AG04450 (cell line): ENCODE measurements around the gene PIMREG. TPM values are rescaled to one million over a fixed set of nuclear protein-coding genes. Genes with fewer than 3 reads are reported as not detected.

Experiments used
- CTCF ChIA-PET: fragments of 300-600, 350-600 bp; formaldehyde crosslinking; extraction: SDS; loops from one replicate; lab custom pipeline; 2022; ENCODE audit warnings: antibody characterized with exemption, inconsistent platforms; lab: Charles Lee
- POLR2A ChIA-PET: fragments of 350-600 bp; formaldehyde crosslinking; extraction: SDS; loops from one replicate; lab custom pipeline; 2021; ENCODE audit warnings: antibody characterized with exemption, inconsistent platforms; lab: Yijun Ruan, JAX
- DNase-seq: peaks from one replicate; pipeline ENCODE4 v3.0.0-alpha.2; 2011; ENCODE audit warnings: low read depth, low spot score
- H3K27ac ChIP-seq: one replicate; pipeline ENCODE4 v1.5.1; 2012; ENCODE audit warnings: low read depth, low read length, control low read depth
- H3K27me3 ChIP-seq: one replicate; pipeline ENCODE4 v1.6.0; 2012; ENCODE audit warnings: low read length; ENCODE audit not compliant: control insufficient read depth, insufficient read depth
- H3K4me3 ChIP-seq: 2 replicates; pipeline ENCODE4 v1.5.1; 2011; ENCODE audit warnings: mild to moderate bottlenecking, low read depth, low read length, control low read depth
- H3K9me3 ChIP-seq: 2 replicates; pipeline ENCODE4 v1.5.1; 2012; ENCODE audit warnings: low read length; ENCODE audit not compliant: control insufficient read depth, insufficient read depth
- polyA plus RNA-seq: library from polyadenylated mRNA; depleted of rRNA; stranded (reverse); fragments of >200 nt; gene quantifications from 2 replicates; pipeline ENCODE4 v1.2.3, GENCODE V29; 2011; rRNA removed
- TF ChIP-seq, protein P1 (sequence below): IDR thresholded peaks from 2 replicates; pipeline ENCODE4 v1.5.1; 2011; ENCODE audit warnings: low read depth, low read length, control low read depth, inconsistent platforms

Gene PIMREG
- polyA plus RNA-seq, 1 experiment, result 7.0 TPM

DNA sequence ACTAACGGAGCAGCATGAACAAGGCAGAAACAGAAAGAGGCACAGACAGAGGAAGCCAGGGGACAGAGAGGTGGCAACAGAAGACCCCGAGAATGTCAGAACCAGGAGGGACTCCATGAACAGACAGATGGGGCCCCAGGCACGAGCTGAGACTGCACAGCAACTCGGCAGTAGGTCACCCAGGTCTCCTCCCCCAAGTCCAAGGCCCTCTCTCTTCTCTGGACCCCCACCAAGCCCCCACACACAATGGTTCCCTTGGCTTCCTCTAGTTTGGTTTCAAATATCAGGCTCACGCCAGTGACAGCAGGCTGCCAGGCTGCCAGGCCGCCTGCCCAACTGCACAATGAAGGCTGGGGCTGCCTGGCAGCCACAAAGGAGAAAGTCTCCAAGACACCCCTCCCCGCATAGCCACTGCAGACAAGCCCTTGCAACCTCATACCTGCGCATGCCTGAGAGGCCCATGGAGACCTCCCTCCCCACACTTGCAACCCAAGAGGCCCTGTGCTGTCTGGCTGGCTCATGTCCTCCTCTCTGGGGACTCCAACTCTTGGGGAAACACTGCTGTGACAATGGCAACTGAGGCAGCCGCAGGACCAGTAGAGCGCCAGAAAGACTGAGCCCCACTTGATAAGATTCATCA, 54.8 kb downstream of the PIMREG start:
- TF ChIP-seq, protein P1, sequence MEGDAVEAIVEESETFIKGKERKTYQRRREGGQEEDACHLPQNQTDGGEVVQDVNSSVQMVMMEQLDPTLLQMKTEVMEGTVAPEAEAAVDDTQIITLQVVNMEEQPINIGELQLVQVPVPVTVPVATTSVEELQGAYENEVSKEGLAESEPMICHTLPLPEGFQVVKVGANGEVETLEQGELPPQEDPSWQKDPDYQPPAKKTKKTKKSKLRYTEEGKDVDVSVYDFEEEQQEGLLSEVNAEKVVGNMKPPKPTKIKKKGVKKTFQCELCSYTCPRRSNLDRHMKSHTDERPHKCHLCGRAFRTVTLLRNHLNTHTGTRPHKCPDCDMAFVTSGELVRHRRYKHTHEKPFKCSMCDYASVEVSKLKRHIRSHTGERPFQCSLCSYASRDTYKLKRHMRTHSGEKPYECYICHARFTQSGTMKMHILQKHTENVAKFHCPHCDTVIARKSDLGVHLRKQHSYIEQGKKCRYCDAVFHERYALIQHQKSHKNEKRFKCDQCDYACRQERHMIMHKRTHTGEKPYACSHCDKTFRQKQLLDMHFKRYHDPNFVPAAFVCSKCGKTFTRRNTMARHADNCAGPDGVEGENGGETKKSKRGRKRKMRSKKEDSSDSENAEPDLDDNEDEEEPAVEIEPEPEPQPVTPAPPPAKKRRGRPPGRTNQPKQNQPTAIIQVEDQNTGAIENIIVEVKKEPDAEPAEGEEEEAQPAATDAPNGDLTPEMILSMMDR, result no peak
- H3K27me3 ChIP-seq, result peaks cover 18% of the 10 kb centered on the region
- DNase-seq, result no peak
- H3K9me3 ChIP-seq, result no peaks in the 10 kb centered on the region; the same call in 1 of the 2 replicates
- ChIA-PET CTCF (no interaction called here), POLR2A (no interaction called here)
- H3K4me3 ChIP-seq, result no peak overlapping the region
- H3K27ac ChIP-seq, result no peak overlapping the region

Other genes with a start within 250 kb of the PIMREG start
- not detected in 2 replicates for gene AIPL1, start 9.3 kb upstream of the PIMREG start, polyA plus RNA-seq
- 0.38 and 0.45 TPM in 2 replicates for gene PITPNM3, start 112.1 kb downstream of the PIMREG start, polyA plus RNA-seq
- gene KIAA0753, start 196.3 kb downstream of the PIMREG start, polyA plus RNA-seq, result 11.5 and 13.0 TPM in 2 replicates
- gene TXNDC17, start 196.6 kb downstream of the PIMREG start, polyA plus RNA-seq, result 239 and 320 TPM in 2 replicates
- gene MED31, start 207.2 kb downstream of the PIMREG start, polyA plus RNA-seq, result 20.4 and 24.6 TPM in 2 replicates
- gene C17orf100, start 207.3 kb downstream of the PIMREG start, polyA plus RNA-seq, result 1.8 and 1.9 TPM in 2 replicates